ENCODE data around the gene MEF2C.

- TF ChIP-seq, protein P1, sequence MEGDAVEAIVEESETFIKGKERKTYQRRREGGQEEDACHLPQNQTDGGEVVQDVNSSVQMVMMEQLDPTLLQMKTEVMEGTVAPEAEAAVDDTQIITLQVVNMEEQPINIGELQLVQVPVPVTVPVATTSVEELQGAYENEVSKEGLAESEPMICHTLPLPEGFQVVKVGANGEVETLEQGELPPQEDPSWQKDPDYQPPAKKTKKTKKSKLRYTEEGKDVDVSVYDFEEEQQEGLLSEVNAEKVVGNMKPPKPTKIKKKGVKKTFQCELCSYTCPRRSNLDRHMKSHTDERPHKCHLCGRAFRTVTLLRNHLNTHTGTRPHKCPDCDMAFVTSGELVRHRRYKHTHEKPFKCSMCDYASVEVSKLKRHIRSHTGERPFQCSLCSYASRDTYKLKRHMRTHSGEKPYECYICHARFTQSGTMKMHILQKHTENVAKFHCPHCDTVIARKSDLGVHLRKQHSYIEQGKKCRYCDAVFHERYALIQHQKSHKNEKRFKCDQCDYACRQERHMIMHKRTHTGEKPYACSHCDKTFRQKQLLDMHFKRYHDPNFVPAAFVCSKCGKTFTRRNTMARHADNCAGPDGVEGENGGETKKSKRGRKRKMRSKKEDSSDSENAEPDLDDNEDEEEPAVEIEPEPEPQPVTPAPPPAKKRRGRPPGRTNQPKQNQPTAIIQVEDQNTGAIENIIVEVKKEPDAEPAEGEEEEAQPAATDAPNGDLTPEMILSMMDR (IDR thresholded peaks at IDR 0.05; ENCODE audit: low read length), result 0 out of 2 replicates have a peak, but pooled peaks have one; percentile 11
- TF ChIP-seq EZH2 (IDR thresholded peaks at IDR 0.05; ENCODE audit: borderline replicate concordance, low read length), result no peak
Observed at GRCh38 chr5:88883836-88884607, 1.0 kb upstream of the MEF2C start.
